ENCODE data around the gene TAS1R1. TPM values are rescaled to one million over a fixed set of nuclear protein-coding genes. Genes with fewer than 3 reads are reported as not detected.

TAS1R1 gene
- total RNA-seq, 1 donor from 2014 or later = not detected

- no peaks in the 10 kb centered on the region for H3K9me3 Mint-ChIP-seq (ENCODE audit: low read depth)
- H3K4me1 Mint-ChIP-seq (ENCODE audit: low read depth) = no peaks in the 10 kb centered on the region
Measured at GRCh38 chr1:6507461-6507911, 47.6 kb upstream of the TAS1R1 start.

GRCh38 chr1:6508154-6508815 is 46.8 kb upstream of the TAS1R1 start:
- TF ChIP-seq CTCF (IDR thresholded peaks at IDR 0.05; ENCODE audit: unreplicated experiment) = no peak
- Mint-ChIP-seq H3K27ac (no peak overlapping the region), H3K36me3 (ENCODE audit: insufficient read depth) (no peaks in the 10 kb centered on the region), H3K27me3 (peaks cover 9% of the 10 kb centered on the region), H3K4me1 (ENCODE audit: low read depth) (no peaks in the 10 kb centered on the region), H3K9me3 (ENCODE audit: low read depth) (no peaks in the 10 kb centered on the region), H3K4me3 (ENCODE audit: low read depth) (no peak overlapping the region)
- DNase-seq (ENCODE audit: low spot score, unreplicated experiment) = no peak

More at GRCh38 chr1:6507461-6507911, 47.6 kb upstream of the TAS1R1 start:
- DNase-seq (ENCODE audit: low spot score, unreplicated experiment) = no peak
- no peak overlapping the region for H3K27ac Mint-ChIP-seq
- no peak overlapping the region for H3K4me3 Mint-ChIP-seq (ENCODE audit: low read depth)
- TF ChIP-seq CTCF (IDR thresholded peaks at IDR 0.05; ENCODE audit: unreplicated experiment) = no peak
- H3K36me3 Mint-ChIP-seq (ENCODE audit: insufficient read depth) = no peaks in the 10 kb centered on the region
- H3K27me3 Mint-ChIP-seq = peaks cover 9% of the 10 kb centered on the region

GRCh38 chr1:6508816-6509189 is 46.3 kb upstream of the TAS1R1 start:
- Mint-ChIP-seq H3K4me3 (ENCODE audit: low read depth) (no peak overlapping the region), H3K9me3 (ENCODE audit: low read depth) (no peaks in the 10 kb centered on the region), H3K4me1 (ENCODE audit: low read depth) (no peaks in the 10 kb centered on the region), H3K27me3 (peaks cover 9% of the 10 kb centered on the region), H3K36me3 (ENCODE audit: insufficient read depth) (no peaks in the 10 kb centered on the region), H3K27ac (no peak overlapping the region)
- no peak for TF ChIP-seq CTCF (IDR thresholded peaks at IDR 0.05; ENCODE audit: unreplicated experiment)
- DNase-seq (ENCODE audit: low spot score, unreplicated experiment) = no peak

GRCh38 chr1:6509220-6509918 is 45.7 kb upstream of the TAS1R1 start:
- no peak overlapping the region for H3K27ac Mint-ChIP-seq
- H3K27me3 Mint-ChIP-seq = peaks cover 9% of the 10 kb centered on the region
- TF ChIP-seq CTCF (IDR thresholded peaks at IDR 0.05; ENCODE audit: unreplicated experiment) = no peak
- H3K4me3 Mint-ChIP-seq (ENCODE audit: low read depth) = no peak overlapping the region
- no peak for DNase-seq (ENCODE audit: low spot score, unreplicated experiment)
- no peaks in the 10 kb centered on the region for H3K9me3 Mint-ChIP-seq (ENCODE audit: low read depth)
- H3K4me1 Mint-ChIP-seq (ENCODE audit: low read depth) = no peaks in the 10 kb centered on the region
- H3K36me3 Mint-ChIP-seq (ENCODE audit: insufficient read depth) = no peaks in the 10 kb centered on the region

GRCh38 chr1:6509919-6510291 is 45.2 kb upstream of the TAS1R1 start:
- peaks cover 9% of the 10 kb centered on the region for H3K27me3 Mint-ChIP-seq
- no peaks in the 10 kb centered on the region for H3K36me3 Mint-ChIP-seq (ENCODE audit: insufficient read depth)
- no peaks in the 10 kb centered on the region for H3K9me3 Mint-ChIP-seq (ENCODE audit: low read depth)
- no peak for DNase-seq (ENCODE audit: low spot score, unreplicated experiment)
- no peak overlapping the region for H3K4me3 Mint-ChIP-seq (ENCODE audit: low read depth)
- TF ChIP-seq CTCF (IDR thresholded peaks at IDR 0.05; ENCODE audit: unreplicated experiment) = no peak
- H3K4me1 Mint-ChIP-seq (ENCODE audit: low read depth) = no peaks in the 10 kb centered on the region
- H3K27ac Mint-ChIP-seq = no peak overlapping the region
